GM21526 (cell line): ENCODE measurements around the gene VARS2.
A peak's percentile ranks its signal among the peaks of the same experiment; 100 is the strongest.
"Not testable (repeated sequence)": the region's sequence is repeated elsewhere in the genome, so short reads cannot be mapped to it uniquely, and the experiment has no call there.

ENCODE experiments used
- ATAC-seq: cut with Tn5 transposase; IDR thresholded peaks from one replicate; pipeline ENCODE4 v1.9.1; 2021; ENCODE audit warnings: moderate library complexity; ENCODE audit not compliant: unreplicated experiment, low FRiP score

Gene VARS2

DNA sequence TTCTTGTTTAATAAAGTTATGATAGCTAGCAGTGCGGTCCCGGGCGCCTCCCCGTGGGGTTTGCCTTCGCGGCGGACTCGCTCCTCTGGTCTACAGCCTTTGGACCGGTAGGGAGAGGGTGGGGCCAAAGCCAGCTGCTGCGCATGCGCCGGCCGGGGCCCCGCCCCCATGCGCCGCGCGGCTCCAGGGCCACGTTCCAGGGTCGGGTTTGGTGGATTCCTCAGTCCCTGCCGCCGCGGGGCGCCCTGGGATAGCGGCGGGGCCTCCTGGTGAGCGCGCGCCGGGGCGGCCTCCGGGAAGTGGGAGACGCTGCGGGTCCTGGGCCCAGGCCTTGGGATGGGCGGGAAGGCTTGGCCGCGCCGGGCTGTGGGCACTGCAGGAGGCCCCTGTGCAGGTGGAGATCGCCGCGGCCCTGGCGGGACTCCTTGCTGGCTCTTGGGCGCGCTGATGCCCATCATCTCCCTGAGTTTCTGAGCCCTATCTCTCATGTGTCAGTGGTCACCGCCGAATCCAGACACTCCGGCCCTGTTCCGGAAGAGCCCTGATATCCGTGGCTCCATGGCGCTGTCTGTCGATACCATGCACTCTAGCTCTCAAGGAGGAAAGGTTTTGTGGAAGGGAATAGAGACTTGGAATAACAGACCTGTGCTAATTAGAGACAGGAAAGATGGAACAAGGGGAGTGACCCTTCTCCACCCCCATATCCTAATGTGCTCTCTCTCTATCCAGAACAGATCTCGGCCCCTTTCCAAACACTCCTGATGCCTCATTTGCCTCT, at the start of gene VARS2:
VARS2 (plus strand) TSS at position 163 of the 778 bp plus-strand sequence; CDS start at position 762, 599 bp downstream.
- ATAC-seq, result peak; percentile 74

GRCh38 chr6:30864325-30864724, 49.7 kb upstream of the VARS2 start:
- no peak for ATAC-seq

DNA sequence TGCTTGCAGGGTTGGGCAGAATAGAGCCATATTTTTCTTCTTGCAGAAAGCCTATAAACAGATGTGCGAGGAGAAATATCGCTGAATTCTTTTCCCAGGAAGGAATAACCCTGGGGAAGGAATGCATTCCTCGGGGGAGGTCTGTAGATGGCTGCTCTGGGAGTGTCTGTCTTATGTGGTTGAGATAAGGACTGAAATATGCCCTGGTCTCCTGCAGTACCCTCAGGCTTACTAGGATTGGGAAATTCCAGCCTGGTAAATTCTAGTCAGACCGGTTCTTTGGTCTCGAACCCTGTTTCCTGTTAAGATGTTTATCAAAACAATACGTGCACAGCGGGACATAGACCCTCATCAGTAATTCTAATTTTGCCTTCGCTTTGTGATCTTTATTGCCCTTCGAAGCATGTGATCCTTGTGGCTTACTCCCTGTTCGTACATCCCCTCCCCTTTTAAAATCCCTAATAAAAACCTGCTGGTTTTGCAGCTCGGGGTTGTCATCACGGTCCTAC, 44.7 kb upstream of the VARS2 start:
- not testable (repeated sequence) for ATAC-seq

DNA sequence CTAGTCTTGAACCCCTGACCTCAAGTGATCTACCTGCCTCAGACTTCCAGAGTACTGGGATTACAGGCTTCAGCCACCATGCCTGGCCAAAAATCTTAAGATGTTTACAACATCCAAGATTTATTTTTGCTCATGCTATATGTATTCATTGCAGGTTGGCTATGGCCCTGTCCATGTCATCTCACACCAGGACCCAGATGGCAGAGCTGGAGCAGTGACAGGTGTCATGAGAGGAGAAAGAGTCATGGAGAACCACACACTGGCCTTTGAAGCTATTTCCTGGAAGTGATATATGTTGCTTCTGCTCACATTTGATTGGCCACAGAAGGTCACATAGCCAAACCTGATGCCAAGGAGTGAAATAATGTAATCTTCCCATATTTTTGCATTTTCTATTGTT, 43.5 kb upstream of the VARS2 start:
- ATAC-seq, result no peak

DNA sequence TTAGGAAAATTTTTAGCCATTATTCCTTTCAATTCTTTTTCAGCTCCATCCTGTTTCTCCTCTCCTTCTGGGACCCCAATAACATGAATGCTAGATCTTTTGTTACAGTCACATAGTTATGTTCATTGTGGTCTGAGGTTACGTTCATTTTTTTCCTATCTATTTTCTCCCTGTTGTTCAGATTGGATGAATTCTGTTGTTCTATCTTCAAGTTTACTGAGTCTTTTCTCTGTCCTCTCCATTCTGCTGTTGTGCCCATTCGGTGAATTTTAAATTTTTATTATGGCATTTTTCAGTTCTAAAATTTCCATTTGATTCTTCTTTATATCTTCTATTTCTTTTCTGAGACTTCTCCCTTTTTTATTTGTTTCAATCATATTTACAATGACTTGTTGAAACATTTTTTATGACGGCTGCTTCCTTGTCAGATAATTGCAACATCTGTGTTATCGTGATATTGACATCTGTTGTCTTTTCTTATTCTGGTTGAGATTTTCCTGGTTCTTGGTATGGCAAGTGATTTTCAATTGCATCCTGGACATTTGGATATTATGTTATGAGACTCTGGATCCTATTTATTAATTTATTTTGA, 42.4 kb upstream of the VARS2 start:
- ATAC-seq, result no peak

- ATAC-seq, result no peak
These were observed 40.8 kb upstream of the VARS2 start for GRCh38 chr6:30873137-30873640.

- not testable (repeated sequence) for ATAC-seq
These were observed 40.2 kb upstream of the VARS2 start for GRCh38 chr6:30873795-30874194.

DNA sequence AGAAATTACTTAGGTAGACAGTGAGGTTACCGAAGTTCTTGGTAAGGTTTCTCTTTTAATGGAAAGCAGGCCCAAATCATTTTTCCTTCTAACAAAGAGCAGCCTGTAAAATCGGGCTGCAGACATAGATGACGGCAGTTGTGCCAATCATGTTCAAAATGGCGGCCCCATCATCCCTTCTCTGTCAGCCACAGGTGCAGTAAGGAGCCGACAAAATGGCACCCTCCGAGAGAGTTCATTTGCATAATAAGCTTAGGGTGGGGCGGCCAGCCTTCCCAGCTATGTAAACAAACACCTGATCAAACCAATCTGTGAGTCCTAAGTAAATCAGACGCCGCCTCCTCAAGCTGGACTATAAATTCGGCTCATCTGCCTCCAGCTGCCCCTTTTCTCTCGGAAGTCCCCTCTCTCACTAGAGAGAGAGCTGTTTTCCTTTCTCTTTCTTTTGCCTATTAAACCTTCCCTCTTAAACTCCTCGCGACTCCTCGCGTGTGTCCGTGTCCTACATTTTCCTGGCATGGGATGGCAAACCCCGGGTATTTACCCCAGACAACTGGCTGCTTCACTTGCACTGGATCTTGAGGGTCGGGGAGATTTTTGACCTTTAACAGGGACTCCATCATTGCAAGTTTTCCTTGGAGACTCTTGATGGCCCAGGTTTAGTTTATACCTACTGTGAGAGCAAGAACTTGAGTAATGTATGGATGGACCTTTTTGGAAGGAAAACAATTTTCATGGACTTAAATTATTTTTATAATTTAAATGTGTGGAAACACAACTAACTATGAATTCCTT, 38.6 kb upstream of the VARS2 start:
- ATAC-seq, result no peak

DNA sequence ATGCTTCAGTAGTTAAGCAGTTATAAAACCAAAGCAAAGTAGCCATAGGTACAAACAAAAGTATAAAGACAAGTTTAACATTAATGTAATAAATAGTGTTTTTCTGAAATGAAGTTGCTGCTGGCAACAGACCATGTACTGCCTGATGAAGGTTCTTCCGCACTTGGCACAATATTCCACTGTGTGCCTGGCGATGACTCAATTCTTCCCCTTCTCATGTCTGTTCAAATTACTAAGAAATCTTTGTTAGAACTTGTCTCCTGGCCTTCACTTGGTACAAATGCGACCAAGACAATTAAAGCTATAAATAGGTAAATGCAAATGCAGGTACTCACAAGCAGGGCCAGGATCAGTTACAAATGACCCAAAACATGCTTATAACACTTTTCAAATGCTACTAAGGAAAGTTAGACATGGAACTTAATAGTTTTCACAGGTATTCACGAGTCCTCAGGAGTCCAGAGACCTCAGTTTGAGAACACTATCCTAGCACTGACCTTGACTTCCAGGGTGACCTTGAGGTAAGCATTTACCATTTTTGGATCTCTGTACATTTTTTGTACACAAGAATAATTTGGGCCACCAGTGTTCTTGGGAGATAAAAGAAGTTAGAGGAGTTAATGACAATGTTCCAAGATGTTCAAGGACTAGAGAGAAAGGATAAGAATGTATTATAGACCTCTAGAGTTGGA, 37.9 kb upstream of the VARS2 start:
- no peak for ATAC-seq

DNA sequence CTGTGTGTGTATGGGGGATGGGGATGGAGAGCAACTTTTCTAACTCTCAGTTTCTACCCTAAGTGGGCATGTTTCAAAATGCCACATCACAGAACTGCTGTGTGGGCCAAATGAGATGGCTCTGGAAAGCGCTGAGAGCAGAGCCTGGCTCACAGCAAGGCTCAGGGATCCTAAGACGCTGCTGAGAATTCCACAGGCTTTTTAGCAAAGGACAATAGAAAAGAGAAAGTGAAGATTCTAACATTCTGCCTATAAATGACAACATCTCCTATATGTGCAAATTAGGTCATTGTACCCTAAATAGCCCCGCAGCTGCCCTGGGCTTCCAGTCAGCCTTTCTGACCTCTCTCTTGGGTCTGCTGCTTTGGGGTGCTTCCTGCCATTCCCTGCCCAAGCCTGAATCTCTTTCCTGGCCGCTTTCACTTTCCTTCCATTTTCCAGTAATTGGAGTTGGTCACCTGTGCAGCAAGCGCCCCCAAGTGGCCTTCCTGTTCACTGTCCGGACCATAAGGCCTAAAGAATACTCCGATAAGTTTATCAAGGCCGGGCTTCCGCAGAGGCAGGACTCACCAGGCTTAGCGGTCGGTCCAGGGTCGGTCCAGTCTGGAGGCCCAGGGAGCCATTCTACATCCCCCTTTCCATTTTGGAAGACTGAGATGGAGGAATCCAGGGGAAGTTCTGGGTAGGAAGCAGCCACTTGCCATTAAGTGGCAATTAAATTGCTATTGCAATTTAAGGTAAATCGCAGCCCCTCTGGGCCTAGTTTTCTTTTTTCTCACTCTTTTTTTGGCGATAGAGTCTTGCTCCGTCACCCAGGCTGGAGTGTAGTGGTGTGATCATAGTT, 36.4 kb upstream of the VARS2 start:
- no peak for ATAC-seq

- no peak for ATAC-seq
These were observed 34.2 kb upstream of the VARS2 start for GRCh38 chr6:30879684-30880427.

DNA sequence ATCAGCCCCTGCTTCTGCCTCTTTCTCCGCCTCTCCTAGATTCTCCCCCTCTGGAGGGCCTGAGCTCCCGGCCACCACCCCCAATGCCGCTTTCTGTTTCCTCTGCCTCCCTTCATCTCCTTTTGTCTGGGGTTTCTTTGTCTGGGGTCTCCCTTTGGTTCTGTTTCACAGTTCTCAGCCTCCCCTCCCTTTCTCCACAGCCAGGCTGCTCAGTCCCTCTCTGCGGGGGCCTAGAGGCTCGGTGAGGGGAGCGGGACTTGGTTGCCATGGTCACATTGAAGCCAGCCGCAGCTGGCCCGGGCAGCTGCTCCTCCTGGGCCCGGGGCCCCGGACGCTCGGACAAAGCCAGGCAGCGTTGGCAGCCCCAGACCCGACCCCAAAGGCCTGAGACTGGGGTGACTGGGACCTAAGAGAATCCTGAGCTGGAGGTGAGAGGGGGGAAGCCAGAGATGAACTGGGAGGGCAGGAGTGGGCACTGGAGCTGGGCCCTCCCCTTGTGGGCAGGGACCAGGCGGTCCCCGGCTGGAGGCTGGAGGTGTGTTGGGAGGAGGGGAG, 33.3 kb upstream of the VARS2 start:
- ATAC-seq, result no peak

GRCh38 chr6:30881392-30882203, 32.4 kb upstream of the VARS2 start:
- ATAC-seq, result no peak

GRCh38 chr6:30882204-30882758, 31.8 kb upstream of the VARS2 start:
- no peak for ATAC-seq

DNA sequence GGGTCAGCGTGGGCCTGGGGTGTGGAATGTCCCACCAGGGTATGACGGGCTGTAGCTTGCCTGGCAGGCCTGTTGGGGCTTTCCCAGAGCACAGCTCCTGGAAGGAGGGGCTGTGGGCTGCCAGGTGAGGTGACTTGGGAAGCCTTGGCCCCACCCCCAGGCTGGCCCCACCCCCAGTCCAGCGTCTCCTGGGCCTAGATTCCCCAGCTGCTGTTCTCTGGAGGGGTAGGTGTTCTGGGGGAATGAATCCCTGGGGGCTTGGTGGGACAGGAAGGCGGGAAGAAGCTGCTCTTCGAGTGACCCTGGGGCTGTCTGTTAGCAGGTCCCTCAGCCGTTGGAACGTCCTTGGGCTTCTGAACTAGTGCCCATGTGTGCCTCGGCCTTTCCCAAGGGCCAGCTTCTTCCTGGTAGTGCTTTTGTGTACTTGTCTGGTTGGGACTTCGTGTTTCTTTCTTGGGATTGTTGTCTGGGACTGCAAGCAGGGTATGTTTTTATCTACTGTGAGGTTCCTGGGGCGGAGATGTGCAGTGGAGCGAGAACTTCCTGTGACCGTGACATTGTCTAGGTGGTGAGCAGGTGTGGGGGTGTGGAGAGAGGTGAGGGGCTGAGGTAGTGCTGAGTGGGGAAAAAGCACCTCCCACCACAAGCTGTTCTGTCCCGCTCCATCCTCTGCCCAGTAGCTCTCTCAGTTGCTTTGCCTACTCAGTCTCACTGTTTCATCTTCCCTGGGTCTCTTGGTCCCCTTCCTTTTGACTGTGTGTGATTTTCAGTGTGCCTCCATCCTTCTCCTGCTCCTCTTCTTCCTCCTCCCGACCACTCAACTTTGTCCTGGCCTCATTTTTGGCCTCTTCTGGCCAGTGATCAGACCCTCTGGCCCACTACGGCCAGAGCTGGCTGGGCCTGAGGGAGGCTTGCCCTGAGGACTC, 31.0 kb upstream of the VARS2 start:
- no peak for ATAC-seq
